CD14-positive monocyte (primary cell): ENCODE measurements around the gene DIDO1. TPM values are rescaled to one million over a fixed set of nuclear protein-coding genes. Genes with fewer than 3 reads are reported as not detected.

Experiments used
- DNase-seq, 3 donors: peaks; one replicate each; pipeline ENCODE4 v3.0.0-alpha.2; 2011 to 2022
- H2AFZ ChIP-seq: 2 replicates; pipeline ENCODE4 v1.6.0; 2012; ENCODE audit warnings: mild to moderate bottlenecking, low read depth, low read length, inconsistent platforms; ENCODE audit not compliant: insufficient read depth, poor library complexity, severe bottlenecking
- H3K27ac ChIP-seq, 2 donors: 1 replicate in 1 of 2; 2 replicates in 1 of 2; pipeline ENCODE4 v1.5.1; 2012 to 2013; ENCODE audit warnings: low read length in 2 of 2, control low read depth in 1 of 2, inconsistent platforms in 1 of 2, low read depth in 1 of 2, mild to moderate bottlenecking in 1 of 2
- H3K27me3 ChIP-seq, 2 donors: one replicate each; pipeline versions ENCODE4 v1.6.0 to v1.6.1; 2011 to 2013; ENCODE audit warnings: low read length in 2 of 2; ENCODE audit not compliant: control insufficient read depth in 2 of 2, insufficient read depth in 2 of 2
- H3K36me3 ChIP-seq, 2 donors: replicated peaks in 1 of 2; 1 replicate in 1 of 2; 2 replicates in 1 of 2; pipeline versions ENCODE4 v1.5.1 to v1.6.1; 2012 to 2013; ENCODE audit warnings: low read length in 2 of 2, control low read depth in 1 of 2, inconsistent platforms in 1 of 2, mild to moderate bottlenecking in 1 of 2; ENCODE audit not compliant: insufficient read depth in 2 of 2, control insufficient read depth in 1 of 2
- H3K4me1 ChIP-seq, 2 donors: 1 replicate in 1 of 2; 2 replicates in 1 of 2; pipeline versions ENCODE4 v1.5.1 to v1.6.1; 2012 to 2013; ENCODE audit warnings: low read length in 2 of 2, control low read depth in 1 of 2, inconsistent platforms in 1 of 2, mild to moderate bottlenecking in 1 of 2, moderate library complexity in 1 of 2; ENCODE audit not compliant: insufficient read depth in 2 of 2, control insufficient read depth in 1 of 2
- H3K4me2 ChIP-seq: replicated peaks from 2 replicates; pipeline ENCODE3; 2012; ENCODE audit warnings: low read length, moderate library complexity, mild to moderate bottlenecking; ENCODE audit not compliant: poor library complexity, severe bottlenecking; ENCODE audit errors: extremely low read depth
- H3K4me3 ChIP-seq, 3 experiments: fragments of 200-600 bp in 1 of 3; sonication (generic) in 1 of 3; replicated peaks in 1 of 3; 1 replicate in 2 of 3; 2 replicates in 1 of 3; pipeline ENCODE4 v1.5.1; 2011 to 2013; ENCODE audit warnings: low read length in 3 of 3, mild to moderate bottlenecking in 3 of 3, control low read depth in 2 of 3, low read depth in 2 of 3, inconsistent platforms in 1 of 3, moderate library complexity in 1 of 3
- H3K79me2 ChIP-seq: 2 replicates; pipeline ENCODE4 v1.6.0; 2012; ENCODE audit warnings: mild to moderate bottlenecking, control low read depth, inconsistent platforms, low read length, moderate library complexity; ENCODE audit not compliant: insufficient read depth
- H3K9ac ChIP-seq: 2 replicates; pipeline ENCODE4 v1.6.0; 2017; ENCODE audit warnings: low read length, mild to moderate bottlenecking; ENCODE audit not compliant: insufficient read depth, poor library complexity, severe bottlenecking
- H3K9me3 ChIP-seq, 2 donors: replicated peaks in 1 of 2; 1 replicate in 1 of 2; 2 replicates in 1 of 2; pipeline versions ENCODE4 v1.5.1 to v1.6.1; 2012 to 2013; ENCODE audit warnings: low read length in 2 of 2, control low read depth in 1 of 2; ENCODE audit not compliant: control insufficient read depth in 1 of 2, insufficient read depth in 1 of 2
- H4K20me1 ChIP-seq: 2 replicates; pipeline ENCODE4 v1.6.0; 2012; ENCODE audit warnings: mild to moderate bottlenecking, low read length, control low read depth, moderate library complexity; ENCODE audit not compliant: insufficient read depth
- H3K27ac Mint-ChIP-seq, 7 donors: one replicate each; pipeline ENCODE4 v1.8.0; 2020; ENCODE audit warnings: mild to moderate bottlenecking in 7 of 7, mixed read lengths in 7 of 7, moderate library complexity in 6 of 7, inconsistent platforms in 2 of 7
- H3K27me3 Mint-ChIP-seq, 3 donors: one replicate each; pipeline ENCODE4 v1.8.0; 2021 to 2022; ENCODE audit warnings: low read depth in 3 of 3, mild to moderate bottlenecking in 3 of 3, mixed read lengths in 3 of 3, moderate library complexity in 3 of 3, inconsistent platforms in 1 of 3
- H3K36me3 Mint-ChIP-seq, 2 donors: one replicate each; pipeline ENCODE4 v1.8.0; 2020; ENCODE audit warnings: mixed read lengths in 2 of 2, inconsistent platforms in 1 of 2, mild to moderate bottlenecking in 1 of 2
- H3K4me1 Mint-ChIP-seq: one replicate; pipeline ENCODE4 v1.8.0; 2020; ENCODE audit warnings: mild to moderate bottlenecking, mixed read lengths
- H3K4me3 Mint-ChIP-seq, 2 donors: one replicate each; pipeline ENCODE4 v1.8.0; 2020; ENCODE audit warnings: mild to moderate bottlenecking in 2 of 2, mixed read lengths in 2 of 2, moderate library complexity in 1 of 2
- H3K9me3 Mint-ChIP-seq, 7 donors: one replicate each; pipeline ENCODE4 v1.8.0; 2020 to 2022; ENCODE audit warnings: mixed read lengths in 7 of 7, mild to moderate bottlenecking in 6 of 7, moderate library complexity in 6 of 7, inconsistent platforms in 2 of 7
- WGBS: methylation state at CpG from one replicate; pipeline ENCODE4 v1.1.5; 2013; ENCODE audit warnings: missing lambda C conversion rate; ENCODE audit not compliant: insufficient coverage; 5-methylcytosine and 5-hydroxymethylcytosine counted together
- intact Hi-C, 2 donors: fragments of 100-400 bp; cut with micrococcal nuclease; formaldehyde crosslinking; loops; one replicate each; pipeline versions ENCODE4 v1.15.0 to v1.15.1; 2023
- polyA plus RNA-seq, 3 donors: library from polyadenylated mRNA; depleted of rRNA in 1 of 3; unstranded in 2 of 3; stranded (reverse) in 1 of 3; fragments of 300-500 nt in 2 of 3; fragments of >200 nt in 1 of 3; fragmentation: Illumina TruSeq in 2 of 3; gene quantifications; 1 replicate in 2 of 3; 2 replicates in 1 of 3; pipeline ENCODE4 v1.2.3, GENCODE V29; 2012 to 2021
- TF ChIP-seq, protein P1 (sequence below): fragments of 200-600 bp; IDR thresholded peaks from one replicate; pipeline ENCODE4 v1.8.0; 2022; ENCODE audit warnings: antibody characterized with exemption, mild to moderate bottlenecking

The DIDO1 gene
- polyA plus RNA-seq, 3 donors, result 8.5 to 23.8 (median 12.9) TPM

DNA sequence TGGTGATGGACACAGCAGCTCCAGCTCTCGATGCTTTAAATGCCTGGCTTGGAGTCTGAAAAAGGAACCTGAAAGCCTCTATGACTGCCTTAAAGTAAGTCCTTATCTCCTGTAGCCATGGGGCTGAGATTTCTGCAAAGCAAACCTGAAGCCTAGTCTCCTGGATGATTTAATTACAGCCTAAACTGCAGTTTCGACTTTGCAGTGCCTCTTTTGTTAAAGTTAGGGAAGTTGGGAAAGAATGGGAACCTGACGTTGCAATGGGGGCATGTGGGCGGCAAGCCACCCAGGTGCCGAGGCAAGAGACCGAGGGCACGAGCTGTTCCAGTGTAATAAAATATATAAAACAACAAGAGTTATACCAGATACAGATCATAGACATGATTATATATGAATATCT, 53.0 kb downstream of the DIDO1 start:
- H4K20me1 ChIP-seq, result no peaks in the 10 kb centered on the region
- H3K4me2 ChIP-seq, result no peak overlapping the region
- H3K27me3 ChIP-seq, result no peaks in the 10 kb centered on the region
- H3K27ac ChIP-seq, result no peak overlapping the region
- no peak overlapping the region for H3K4me3 ChIP-seq
- Mint-ChIP-seq H3K4me1 (peaks cover 20% of the 10 kb centered on the region), H3K36me3 (no peaks in the 10 kb centered on the region), H3K27ac (no peak overlapping the region), H3K27me3 (peaks cover 4 to 25% (median 13%) of the 10 kb centered on the region in 3 donors), H3K4me3 (no peak overlapping the region), H3K9me3 (peaks cover 0 to 6% (median 0%) of the 10 kb centered on the region in 7 donors)
- no peaks in the 10 kb centered on the region for H3K79me2 ChIP-seq
- WGBS, result 75% methylated on average over 2 of the region's 7 CpGs
- DNase-seq, result no peak
- intact Hi-C loops, result no loop called here
- no peak overlapping the region for H3K9ac ChIP-seq
- no peaks in the 10 kb centered on the region for H3K9me3 ChIP-seq
- no peak overlapping the region for H2AFZ ChIP-seq
- H3K4me1 ChIP-seq, result no peaks in the 10 kb centered on the region
- TF ChIP-seq, protein P1, sequence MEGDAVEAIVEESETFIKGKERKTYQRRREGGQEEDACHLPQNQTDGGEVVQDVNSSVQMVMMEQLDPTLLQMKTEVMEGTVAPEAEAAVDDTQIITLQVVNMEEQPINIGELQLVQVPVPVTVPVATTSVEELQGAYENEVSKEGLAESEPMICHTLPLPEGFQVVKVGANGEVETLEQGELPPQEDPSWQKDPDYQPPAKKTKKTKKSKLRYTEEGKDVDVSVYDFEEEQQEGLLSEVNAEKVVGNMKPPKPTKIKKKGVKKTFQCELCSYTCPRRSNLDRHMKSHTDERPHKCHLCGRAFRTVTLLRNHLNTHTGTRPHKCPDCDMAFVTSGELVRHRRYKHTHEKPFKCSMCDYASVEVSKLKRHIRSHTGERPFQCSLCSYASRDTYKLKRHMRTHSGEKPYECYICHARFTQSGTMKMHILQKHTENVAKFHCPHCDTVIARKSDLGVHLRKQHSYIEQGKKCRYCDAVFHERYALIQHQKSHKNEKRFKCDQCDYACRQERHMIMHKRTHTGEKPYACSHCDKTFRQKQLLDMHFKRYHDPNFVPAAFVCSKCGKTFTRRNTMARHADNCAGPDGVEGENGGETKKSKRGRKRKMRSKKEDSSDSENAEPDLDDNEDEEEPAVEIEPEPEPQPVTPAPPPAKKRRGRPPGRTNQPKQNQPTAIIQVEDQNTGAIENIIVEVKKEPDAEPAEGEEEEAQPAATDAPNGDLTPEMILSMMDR, result no peak
- H3K36me3 ChIP-seq, result no peaks in the 10 kb centered on the region

DNA sequence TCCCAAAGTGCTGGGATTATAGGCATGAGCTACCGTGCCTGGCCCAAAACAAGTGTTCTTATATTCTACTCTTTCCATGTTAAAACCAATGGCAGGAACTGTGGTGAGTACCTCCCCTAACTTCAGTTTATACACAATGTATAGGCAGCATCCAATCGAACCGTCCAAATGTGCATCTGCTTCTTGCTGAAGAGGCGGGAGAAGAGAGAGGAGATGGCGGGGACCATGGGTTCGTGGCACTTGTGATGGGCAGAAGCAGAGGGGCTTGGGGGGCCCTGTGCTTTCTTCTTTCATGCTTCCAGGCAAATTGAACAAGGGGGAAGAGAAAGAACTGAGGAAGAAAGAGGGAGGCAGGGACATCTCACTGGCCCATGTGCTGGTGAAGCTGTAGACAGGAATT, 53.4 kb downstream of the DIDO1 start:
- TF ChIP-seq, protein P1, result no peak
- peaks cover 20% of the 10 kb centered on the region for H3K4me1 Mint-ChIP-seq
- Histone ChIP-seq H3K4me2 (no peak overlapping the region), H2AFZ (no peak overlapping the region), H3K27me3 (no peaks in the 10 kb centered on the region), H4K20me1 (no peaks in the 10 kb centered on the region), H3K27ac (no peak overlapping the region), H3K9ac (no peak overlapping the region), H3K4me1 (no peaks in the 10 kb centered on the region), H3K4me3 (no peak overlapping the region), H3K79me2 (no peaks in the 10 kb centered on the region), H3K36me3 (no peaks in the 10 kb centered on the region), H3K9me3 (no peaks in the 10 kb centered on the region)
- H3K27ac Mint-ChIP-seq, result no peak overlapping the region
- no peak overlapping the region for H3K4me3 Mint-ChIP-seq
- H3K9me3 Mint-ChIP-seq, result peaks cover 0 to 6% (median 0%) of the 10 kb centered on the region in 7 donors
- no peaks in the 10 kb centered on the region for H3K36me3 Mint-ChIP-seq
- peaks cover 4 to 28% (median 14%) of the 10 kb centered on the region in 3 donors for H3K27me3 Mint-ChIP-seq
- 96% methylated on average over 4 of the region's 6 CpGs for WGBS
- no peak for DNase-seq
- intact Hi-C loops, result no loop called here
